Lung microvascular endothelial cell (primary cell): ENCODE results near the gene CCT8. TPM values are rescaled to one million over a fixed set of nuclear protein-coding genes. Genes with fewer than 3 reads are reported as not detected.
A peak's percentile ranks its signal among the peaks of the same experiment; 100 is the strongest.

ENCODE experiments used
- DNase-seq, 2 donors: peaks; one replicate each; pipeline versions ENCODE4 v3.0.0 to v3.0.0-alpha.2; 2010; ENCODE audit warnings: low read depth in 2 of 2
- total RNA-seq: library from RNA; depleted of rRNA; stranded (reverse); fragments of >200 nt; gene quantifications from 2 replicates; pipeline ENCODE4 v1.2.1, GENCODE V29; 2014

Gene CCT8
- total RNA-seq, 1 donor from 2014 or later, result 171 TPM

GRCh38 chr21:29078869-29079767, 5.7 kb upstream of the CCT8 start:
- DNase-seq, result peak; percentile 29 to 37

DNA sequence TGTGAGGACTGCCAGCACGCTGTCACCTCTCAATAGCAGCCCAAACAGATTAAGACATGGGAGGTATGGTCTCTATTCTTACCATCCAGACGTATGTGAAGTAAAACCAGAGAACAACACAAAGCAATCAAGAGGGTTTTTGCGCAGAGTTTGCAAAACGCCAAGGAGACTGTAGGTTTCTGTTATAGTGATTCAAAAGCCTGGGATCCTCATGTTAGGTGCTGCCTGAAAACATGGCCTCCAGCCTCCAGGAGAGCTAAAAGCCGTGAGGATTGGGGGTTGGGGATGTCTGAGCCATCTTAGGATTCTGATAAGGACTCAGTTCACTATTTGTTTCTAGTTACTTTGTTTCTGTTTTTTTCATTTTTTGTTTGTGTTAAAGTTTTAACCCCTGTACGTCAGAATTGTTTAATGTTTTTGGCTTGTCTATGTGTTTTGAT, 4.2 kb upstream of the CCT8 start:
- peak; percentile 45 to 50 for DNase-seq

- DNase-seq, result peak; percentile 43 to 63
Measured at GRCh38 chr21:29076731-29077640, 3.5 kb upstream of the CCT8 start.

GRCh38 chr21:29075706-29076466, 2.4 kb upstream of the CCT8 start:
- no peak for DNase-seq

DNA sequence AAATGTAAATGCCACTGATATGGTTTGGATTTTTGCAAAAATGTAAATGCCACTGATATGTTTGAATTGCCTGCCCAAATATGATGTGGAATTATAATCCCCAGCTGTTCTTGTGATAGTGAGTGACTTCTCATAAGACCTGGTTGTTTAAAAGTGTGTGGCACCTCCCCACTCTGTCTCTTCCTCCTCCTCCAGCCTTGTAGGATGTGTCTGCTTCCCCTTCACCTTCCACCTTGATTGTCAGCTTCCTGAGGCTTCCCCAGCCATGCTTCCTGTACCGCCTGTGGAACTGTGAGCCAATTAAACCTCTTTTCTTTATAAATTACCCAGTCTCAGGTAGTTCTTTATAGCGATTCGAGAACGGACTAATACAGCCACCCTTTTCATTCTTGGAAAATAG, 1.3 kb upstream of the CCT8 start:
- DNase-seq, result no peak

- DNase-seq, result no peak
Measured at GRCh38 chr21:29074007-29074376, 544 bp upstream of the CCT8 start.

GRCh38 chr21:29072873-29073221, 601 bp downstream of the CCT8 start:
- peak; percentile 47 to 59 for DNase-seq

- no peak for DNase-seq
Measured at GRCh38 chr21:29064850-29065481, 8.5 kb downstream of the CCT8 start.

GRCh38 chr21:29056538-29057050, 16.9 kb downstream of the CCT8 start:
- DNase-seq, result no peak

DNA sequence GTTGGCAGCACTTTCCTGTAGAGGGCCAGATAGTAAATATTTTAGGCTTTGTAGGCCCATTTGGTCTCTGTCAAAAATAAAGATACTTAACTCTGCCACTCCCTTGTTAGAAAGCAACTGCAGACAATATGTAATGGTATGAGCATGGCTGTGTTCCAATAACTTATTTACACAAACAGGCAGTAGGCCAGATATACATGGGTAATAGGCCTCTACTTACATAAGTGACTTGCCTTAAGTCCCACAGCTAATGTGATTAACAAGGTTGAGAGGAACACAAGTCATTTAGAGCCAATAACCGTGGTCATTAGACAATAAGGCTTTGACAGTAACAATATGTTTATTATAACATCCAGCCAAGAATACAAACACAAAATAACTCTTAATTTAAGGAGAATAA, 17.4 kb downstream of the CCT8 start:
- no peak for DNase-seq

DNA sequence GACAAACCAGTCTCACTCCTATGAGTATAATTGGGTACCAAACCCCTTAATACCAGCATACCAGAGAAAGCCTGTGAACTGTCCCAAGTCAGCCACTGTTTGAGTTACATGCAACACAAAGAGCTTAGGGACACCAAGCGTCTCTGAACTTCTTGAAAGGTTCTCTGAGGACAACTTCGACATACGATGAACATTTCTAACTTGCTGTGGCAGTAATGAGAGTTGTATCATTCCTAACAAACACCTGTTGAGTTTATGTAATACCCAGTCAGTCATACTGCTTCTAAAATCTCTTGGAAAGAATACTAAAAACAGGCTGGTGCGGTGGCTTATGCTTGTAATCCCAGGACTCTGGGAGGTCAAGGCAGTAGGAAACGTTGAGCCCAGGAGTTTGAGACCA, 18.4 kb downstream of the CCT8 start:
- DNase-seq, result no peak

- DNase-seq, result no peak
Measured at GRCh38 chr21:29053656-29054055, 19.8 kb downstream of the CCT8 start.

- no peak for DNase-seq
Measured at GRCh38 chr21:29053011-29053553, 20.4 kb downstream of the CCT8 start.

GRCh38 chr21:29052224-29052623, 21.2 kb downstream of the CCT8 start:
- DNase-seq, result no peak

DNA sequence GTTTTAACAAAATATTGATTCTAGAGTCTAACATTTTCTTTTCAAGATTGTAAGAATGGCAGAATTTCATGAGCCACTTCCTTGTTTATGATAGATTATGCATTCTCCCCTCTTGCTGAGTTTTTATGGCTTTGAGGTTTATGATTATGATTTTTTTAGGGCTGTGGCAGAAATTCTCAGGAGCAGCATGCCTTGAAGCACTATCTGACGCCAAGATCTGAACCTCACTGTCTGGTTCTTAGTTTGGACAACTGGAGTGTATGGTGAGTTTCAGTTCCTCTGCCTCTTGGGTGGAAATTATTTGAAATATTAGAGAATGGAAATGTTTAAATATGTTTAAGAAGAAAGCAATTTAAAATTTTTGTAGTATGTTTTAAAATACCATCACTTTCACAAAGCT, 38.8 kb downstream of the CCT8 start:
- DNase-seq, result no peak

DNA sequence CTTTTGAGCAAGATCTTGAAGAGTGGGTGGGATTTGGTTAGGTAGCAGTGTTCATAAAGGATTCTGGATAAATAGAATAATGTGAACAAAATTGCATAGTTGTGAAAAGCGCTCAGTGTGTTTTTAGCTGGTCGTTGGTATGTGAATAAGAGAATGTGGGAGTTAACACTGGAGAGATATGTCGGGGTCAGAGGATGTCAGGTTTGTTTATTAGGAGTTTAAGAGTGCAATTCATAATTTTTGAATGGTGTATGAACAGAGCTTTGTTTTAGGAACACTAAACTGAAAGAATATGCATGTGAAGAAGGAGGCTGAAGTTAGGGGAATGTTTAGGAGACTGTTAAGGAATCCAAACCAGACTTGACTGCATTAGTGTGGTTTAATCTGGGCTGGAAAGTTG, 39.6 kb downstream of the CCT8 start:
- DNase-seq, result no peak

DNA sequence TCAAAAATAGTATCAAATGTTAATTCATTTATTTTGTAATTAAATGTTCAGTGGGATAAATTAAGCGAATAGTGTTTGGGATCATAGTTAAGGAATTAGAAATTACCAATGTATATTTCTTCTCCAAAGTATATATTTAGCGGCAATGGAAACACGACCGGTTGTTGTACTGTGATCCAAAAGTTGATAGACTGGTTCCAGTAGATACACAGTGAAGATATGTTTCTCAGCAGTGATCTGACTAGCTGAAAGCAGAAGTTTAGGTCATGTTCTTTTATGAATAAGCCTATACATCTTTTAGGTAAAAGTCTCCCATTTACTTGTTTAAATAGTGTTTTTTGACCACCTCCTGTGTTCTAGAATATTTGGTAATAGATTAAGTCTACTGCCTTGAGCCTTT, 40.1 kb downstream of the CCT8 start:
- DNase-seq, result no peak

DNA sequence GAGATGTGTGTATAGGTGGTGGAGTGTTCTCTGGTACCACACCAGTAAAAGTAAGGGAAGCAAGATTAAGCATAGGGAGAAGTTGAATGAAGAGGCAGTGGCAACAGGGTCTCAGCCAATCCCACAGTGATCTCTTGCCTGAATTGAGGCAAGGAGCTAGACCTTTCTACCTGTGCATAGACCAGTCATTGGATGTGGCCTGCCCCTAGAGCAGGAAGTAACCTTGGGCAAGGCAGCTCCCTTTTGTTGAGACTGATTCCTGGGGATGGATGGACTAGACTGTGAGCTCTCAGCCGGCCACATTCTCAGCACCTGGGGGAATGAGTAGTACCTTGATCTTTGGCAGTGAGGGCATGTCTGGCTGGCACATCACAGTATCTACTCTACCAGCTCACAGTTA, 42.5 kb downstream of the CCT8 start:
- no peak for DNase-seq

- no peak for DNase-seq
Measured at GRCh38 chr21:29029524-29029923, 43.9 kb downstream of the CCT8 start.

DNA sequence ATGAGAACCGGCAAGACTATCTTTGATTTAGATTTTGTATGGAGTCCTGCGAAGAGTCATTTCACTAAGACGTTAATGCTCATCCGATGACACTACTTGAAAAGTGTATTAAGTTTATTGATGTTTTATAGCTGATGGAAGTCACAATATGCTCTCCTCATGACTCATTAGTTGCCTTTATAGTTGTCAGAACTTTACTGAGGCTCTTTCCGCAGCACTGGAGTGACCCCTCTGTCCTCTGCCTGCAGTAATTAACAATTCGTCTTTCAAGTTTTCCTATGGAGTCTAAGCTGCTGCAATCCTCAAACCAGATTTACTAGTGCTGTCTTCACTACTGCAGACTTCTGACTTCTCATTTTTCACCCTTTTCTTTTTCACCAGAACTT, 48.1 kb downstream of the CCT8 start:
- peak; percentile 46 to 50 for DNase-seq
